Transverse colon (tissue), 4 donors: ENCODE measurements around the gene HSPA1B. TPM values are rescaled to one million over a fixed set of nuclear protein-coding genes. Genes with fewer than 3 reads are reported as not detected.
"Not testable (repeated sequence)": the region's sequence is repeated elsewhere in the genome, so short reads cannot be mapped to it uniquely, and the experiment has no call there.

Source experiments
- DNase-seq: peaks from one replicate; pipeline ENCODE4 v3.0.0-alpha.2; 2019
- H3K27ac ChIP-seq, 4 donors: fragments of 200-600 bp; sonication (generic); 2 replicates each; pipeline ENCODE4 v1.5.1; 2016 to 2018; ENCODE audit warnings: inconsistent platforms in 4 of 4
- H3K27me3 ChIP-seq: fragments of 200-600 bp; sonication (generic); 2 replicates; pipeline ENCODE4 v1.5.1; 2017; ENCODE audit warnings: inconsistent platforms
- H3K36me3 ChIP-seq, 4 donors: fragments of 200-600 bp; sonication (generic); 2 replicates each; pipeline ENCODE4 v1.5.1; 2017 to 2019; ENCODE audit warnings: inconsistent platforms in 4 of 4
- H3K4me1 ChIP-seq, 4 donors: fragments of 200-600 bp; sonication (generic); 2 replicates each; pipeline ENCODE4 v1.5.1; 2017 to 2020; ENCODE audit warnings: inconsistent platforms in 4 of 4
- H3K4me3 ChIP-seq, 4 donors: fragments of 200-600 bp; sonication (generic); 1 replicate in 1 of 4; 2 replicates in 3 of 4; pipeline versions ENCODE4 v1.5.1 to v1.6.1; 2017 to 2019; ENCODE audit warnings: inconsistent platforms in 4 of 4
- H3K9me3 ChIP-seq, 2 donors: fragments of 200-600 bp; sonication (generic); 2 replicates each; pipeline ENCODE4 v1.5.1; 2017 to 2019; ENCODE audit warnings: inconsistent platforms in 2 of 2
- CTCF ChIP-seq, 5 experiments: fragments of 200-600 bp in 3 of 5; fragments of 450-650 bp in 2 of 5; sonication (generic) in 3 of 5; IDR thresholded peaks; 1 replicate in 2 of 5; 2 replicates in 3 of 5; pipeline ENCODE4 v1.5.1; 2016 to 2017; ENCODE audit warnings: antibody characterized with exemption in 5 of 5, inconsistent platforms in 3 of 5, mild to moderate bottlenecking in 2 of 5, moderate library complexity in 1 of 5
- EP300 ChIP-seq: sonication (generic); formaldehyde crosslinking; IDR thresholded peaks from one replicate; pipeline ENCODE4 v1.6.1; 2017; ENCODE audit warnings: antibody characterized with exemption, low read depth
- POLR2A ChIP-seq: fragments of 450-650 bp; IDR thresholded peaks from one replicate; pipeline ENCODE4 v1.6.1; 2016; ENCODE audit warnings: antibody characterized with exemption, mild to moderate bottlenecking, moderate library complexity
- POLR2AphosphoS5 ChIP-seq, 3 donors: sonication (generic); formaldehyde crosslinking; IDR thresholded peaks; one replicate each; pipeline ENCODE4 v1.6.1; 2016; ENCODE audit warnings: antibody characterized with exemption in 3 of 3
- WGBS, 2 donors: methylation state at CpG; one replicate each; pipeline ENCODE4 v1.1.5; 2018; ENCODE audit warnings: low coverage in 1 of 2; 5-methylcytosine and 5-hydroxymethylcytosine counted together
- in situ Hi-C, 4 donors: fragments of 200-750 bp; cut with MboI; loops; one replicate each; pipeline versions ENCODE4 v1.15.0 to v1.15.1; 2017; ENCODE audit warnings: low sequenced_read_pairs in 3 of 4, low pct_ligation_motif_present in 1 of 4, low pct_unique_long_range_greater_than_20kb in 1 of 4
- intact Hi-C: fragments of 100-400 bp; cut with DNase I; formaldehyde crosslinking; loops from one replicate; pipeline ENCODE4 v1.15.1; 2023; ENCODE audit warnings: low total_unique reads
- total RNA-seq, 4 donors: library from RNA; depleted of rRNA; stranded (reverse); fragments of >200 nt; gene quantifications; one replicate each; pipeline ENCODE4 v1.1.0, GENCODE V29; 2016

The HSPA1B gene
- total RNA-seq, 4 donors from 2014 or later, result 104 to 471 (median 278) TPM

DNA sequence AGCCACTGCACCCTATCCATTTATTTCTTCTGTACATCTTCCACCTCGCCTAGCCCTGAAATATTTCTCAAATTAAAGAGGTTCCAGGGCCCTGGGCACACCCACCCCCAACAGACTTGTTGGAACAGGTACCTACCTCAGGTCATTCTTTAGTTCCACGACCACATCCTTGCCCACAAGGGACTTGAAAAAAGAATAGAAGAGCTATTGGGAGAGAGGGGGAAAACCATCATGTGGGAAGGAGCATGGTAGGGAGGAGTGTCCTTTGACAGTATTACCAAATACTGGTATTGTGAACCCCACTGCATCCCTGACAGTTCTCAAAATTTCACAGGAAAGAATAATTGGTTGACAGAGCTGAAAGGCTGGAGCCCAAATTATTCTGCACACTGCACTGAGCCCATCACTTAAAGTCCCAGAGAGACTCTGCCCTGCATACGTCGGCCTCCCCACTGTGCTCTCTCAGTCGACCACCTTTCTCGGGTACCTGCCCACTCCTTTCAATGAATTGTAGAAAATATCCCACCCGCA is 21.5 kb upstream of the HSPA1B start:
- in situ Hi-C loops, result no loop called here
- TF ChIP-seq CTCF (IDR thresholded peaks at IDR 0.05) (no peak), EP300 (no peak), POLR2A (no peak), POLR2AphosphoS5 (IDR thresholded peaks at IDR 0.05) (no peak)
- Histone ChIP-seq H3K4me3 (peak overlapping the region; percentile 55 to 68 (median 64)), H3K4me1 (peaks cover 6 to 24% (median 13%) of the 10 kb centered on the region in 4 donors), H3K9me3 (no peaks in the 10 kb centered on the region), H3K36me3 (peaks cover 0 to 3% (median 0%) of the 10 kb centered on the region in 4 donors), H3K27ac (peak overlapping the region; percentile 91 to 97 (median 96)), H3K27me3 (no peaks in the 10 kb centered on the region)
- no peak for DNase-seq
- intact Hi-C loops, result no loop called here
- 11 to 39% methylated on average over 2 to 7 of the region's 7 CpGs for WGBS, 2 donors

DNA sequence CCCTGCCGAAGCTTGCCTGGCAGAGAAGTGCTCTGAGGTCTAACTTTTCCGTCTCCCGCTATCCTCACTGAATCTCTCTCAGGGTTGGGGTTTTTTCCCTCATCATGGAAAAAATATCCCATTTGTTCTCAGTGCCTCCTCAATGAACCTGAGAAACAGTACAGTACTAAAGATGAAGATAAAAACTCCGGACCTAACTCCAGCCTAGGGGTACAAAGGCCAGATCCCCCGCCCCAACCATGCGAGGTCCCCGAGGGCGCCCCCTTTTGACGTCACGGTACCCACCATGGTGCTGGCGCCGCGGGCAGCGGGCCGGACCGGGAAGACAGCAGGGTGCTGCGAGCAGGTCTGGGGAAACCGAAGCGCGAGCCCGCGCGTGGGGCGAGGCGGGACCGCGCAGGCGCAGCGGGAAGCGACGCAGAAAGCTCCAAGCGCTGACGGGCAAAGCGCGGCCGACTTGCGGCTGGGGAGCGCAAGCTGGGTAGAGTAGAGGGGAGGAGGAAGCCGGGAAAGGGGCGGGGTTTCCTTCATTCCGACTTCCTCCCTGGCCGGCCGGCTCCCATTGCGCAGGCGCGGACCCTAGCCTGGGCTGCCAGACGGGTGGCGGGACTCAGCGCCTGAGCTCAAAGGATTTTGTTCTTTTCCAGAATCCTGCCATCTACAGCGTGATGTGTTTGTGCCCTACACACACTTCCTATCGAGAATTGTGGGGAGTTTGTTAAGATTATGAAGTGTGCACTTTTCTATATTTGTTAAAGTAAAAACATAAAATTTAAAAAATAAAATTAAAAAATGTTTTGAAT is 20.9 kb upstream of the HSPA1B start, which contains the start of gene LSM2:
Gene LSM2 (minus strand): TSS at position 497 of the 803 bp plus-strand sequence. CDS start 209 bp downstream, at position 288.
- TF ChIP-seq CTCF (IDR thresholded peaks at IDR 0.05) (peak in 3 of 5 experiments; percentile 10 to 47 (median 16)), EP300 (peak; percentile 5), POLR2AphosphoS5 (IDR thresholded peaks at IDR 0.05) (peak; percentile 91 to 94 (median 94)), POLR2A (peak; percentile 90)
- peaks cover 6 to 24% (median 13%) of the 10 kb centered on the region in 4 donors for H3K4me1 ChIP-seq
- intact Hi-C loops, result no loop called here
- in situ Hi-C loops, result no loop called here
- WGBS, 2 donors, result 1% methylated on average over 46 of the region's 51 CpGs; no CpG with 5 or more reads in 1 of the 2 donors
- no peaks in the 10 kb centered on the region for H3K9me3 ChIP-seq
- H3K27me3 ChIP-seq, result no peaks in the 10 kb centered on the region
- DNase-seq, result peak; percentile 98
- H3K27ac ChIP-seq, result peak within 1 kb of the TSS; percentile 91 to 97 (median 96)
- peaks cover 0 to 3% (median 0%) of the 10 kb centered on the region in 4 donors for H3K36me3 ChIP-seq
- peak within 1 kb of the TSS; percentile 55 to 68 (median 64) for H3K4me3 ChIP-seq

GRCh38 chr6:31808599-31808998 is 18.9 kb upstream of the HSPA1B start:
- intact Hi-C loops, H3K9me3 ChIP-seq, H3K36me3 ChIP-seq, H3K27me3 ChIP-seq, DNase-seq, H3K4me3 ChIP-seq, in situ Hi-C loops, H3K27ac ChIP-seq: not testable (repeated sequence)
- WGBS, 2 donors, result 88 to 100% methylated on average over 6 to 10 of the region's 10 CpGs
- peaks cover 12 to 33% (median 19%) of the 10 kb centered on the region in 4 donors for H3K4me1 ChIP-seq

GRCh38 chr6:31811645-31812044 is 15.9 kb upstream of the HSPA1B start:
- intact Hi-C loops (no loop called here), in situ Hi-C loops (no loop called here)
- H3K27ac ChIP-seq, result no peak overlapping the region
- no peaks in the 10 kb centered on the region for H3K36me3 ChIP-seq
- H3K27me3 ChIP-seq, result no peaks in the 10 kb centered on the region
- WGBS, 2 donors, result 97 to 100% methylated on average over 2 to 12 of the region's 12 CpGs
- no peak for DNase-seq
- TF ChIP-seq POLR2AphosphoS5 (IDR thresholded peaks at IDR 0.05) (no peak), POLR2A (no peak), CTCF (IDR thresholded peaks at IDR 0.05) (no peak), EP300 (no peak)
- H3K9me3 ChIP-seq, result no peaks in the 10 kb centered on the region
- H3K4me3 ChIP-seq, result no peak overlapping the region
- H3K4me1 ChIP-seq, result peaks cover 14 to 24% (median 19%) of the 10 kb centered on the region in 4 donors
